Right lobe of liver (tissue), 6 donors: ENCODE measurements around the gene YWHAH. TPM values are rescaled to one million over a fixed set of nuclear protein-coding genes. Genes with fewer than 3 reads are reported as not detected.

Source experiments
- ATAC-seq, 4 donors: fragments of 200-7000 bp; cut with Tn5 transposase; one replicate each; pipeline ENCODE4 v1.9.1; 2020; ENCODE audit warnings: mild to moderate bottlenecking in 4 of 4, moderate library complexity in 4 of 4
- DNase-seq, 3 donors: peaks; one replicate each; pipeline ENCODE4 v3.0.0-alpha.2; 2020
- H3K27ac ChIP-seq, 3 donors: fragments of 200-600 bp; one replicate each; pipeline ENCODE4 v1.8.0; 2022
- H3K27me3 ChIP-seq, 2 donors: fragments of 200-600 bp; one replicate each; pipeline ENCODE4 v1.8.0; 2022
- H3K36me3 ChIP-seq, 4 donors: fragments of 200-600 bp; sonication (generic) in 1 of 4; one replicate each; pipeline versions ENCODE4 v1.5.1 to v1.8.0; 2017 to 2022; ENCODE audit warnings: control low read depth in 1 of 4
- H3K4me1 ChIP-seq, 4 donors: fragments of 200-600 bp; sonication (generic) in 1 of 4; one replicate each; pipeline versions ENCODE4 v1.5.1 to v1.8.0; 2017 to 2022; ENCODE audit warnings: control low read depth in 1 of 4
- H3K4me3 ChIP-seq, 3 donors: fragments of 200-600 bp; one replicate each; pipeline ENCODE4 v1.8.0; 2022
- H3K9me3 ChIP-seq, 4 donors: fragments of 200-600 bp; sonication (generic) in 1 of 4; one replicate each; pipeline versions ENCODE4 v1.5.1 to v1.8.0; 2017 to 2022; ENCODE audit warnings: control low read depth in 1 of 4
- CTCF ChIP-seq, 4 donors: fragments of 200-600 bp in 3 of 4; fragments of 450-650 bp in 1 of 4; IDR thresholded peaks; one replicate each; pipeline versions ENCODE4 v1.5.1 to v1.8.0; 2016 to 2022; ENCODE audit warnings: antibody characterized with exemption in 4 of 4, mild to moderate bottlenecking in 2 of 4
- POLR2A ChIP-seq: fragments of 450-650 bp; IDR thresholded peaks from one replicate; pipeline ENCODE4 v1.6.1; 2017; ENCODE audit warnings: antibody characterized with exemption, mild to moderate bottlenecking
- WGBS: methylation state at CpG from one replicate; pipeline ENCODE4 v1.1.6; 2018; ENCODE audit warnings: low coverage, low lambda C conversion rate; ENCODE audit not compliant: insufficient coverage; ENCODE audit errors: missing lambda C conversion rate; 5-methylcytosine and 5-hydroxymethylcytosine counted together
- intact Hi-C, 2 donors: fragments of 100-400 bp; cut with DNase I; formaldehyde crosslinking; loops; one replicate each; pipeline versions ENCODE4 v1.11.2 to v1.14.1; 2022
- total RNA-seq, 6 experiments: library from RNA; depleted of rRNA in 2 of 6; stranded (reverse); fragments of >200 nt in 2 of 6; fragmentation: NEBNext Ultra II Directional in 3 of 6; extraction: Animal tissue kit (Norgen Biotek cat#: 25700) in 3 of 6; gene quantifications; one replicate each; pipeline versions ENCODE4 v1.1.0 to v1.2.4, GENCODE V29; 2016 to 2023
- donor health status: DM: no; HTN: yes; CAD: no.
- donor health status: DM: no; HTN: no; CAD: no.
- donor health status: DM: no; HTN: no; CAD: no.
- donor health status: DM: no; HTN: yes; CAD: no.
- donor health status: DM: no; HTN: yes; CAD: no.

Gene YWHAH
- total RNA-seq, 6 experiments from 2014 or later, result 35.8 to 97.5 (median 59.1) TPM

- no peaks in the 10 kb centered on the region for H3K9me3 ChIP-seq
- ATAC-seq, result no peak
- peak overlapping the region; percentile 61 to 96 (median 65) for H3K27ac ChIP-seq
- 96% methylated on average over 2 of the region's 15 CpGs for WGBS
- peaks cover 0 to 3% (median 0%) of the 10 kb centered on the region in 4 donors for H3K36me3 ChIP-seq
- TF ChIP-seq CTCF (IDR thresholded peaks at IDR 0.05), result no peak
- no peak for TF ChIP-seq POLR2A
- H3K4me3 ChIP-seq, result peak overlapping the region; percentile 48 to 99 (median 53)
- peak in 1 of 3 donors; percentile 53 for DNase-seq
- H3K27me3 ChIP-seq, result no peaks in the 10 kb centered on the region
- intact Hi-C loops, result no loop called here
- H3K4me1 ChIP-seq, result peaks cover 0 to 7% (median 0%) of the 10 kb centered on the region in 4 donors
Measured at GRCh38 chr22:31943206-31943977, 943 bp upstream of the YWHAH start.

GRCh38 chr22:31944700-31945442 is 536 bp downstream of the YWHAH start:
- peak overlapping the region; percentile 90 to 96 (median 93) for H3K27ac ChIP-seq
- H3K9me3 ChIP-seq, result no peaks in the 10 kb centered on the region
- intact Hi-C loops, result no loop called here
- peaks cover 0 to 7% (median 0%) of the 10 kb centered on the region in 4 donors for H3K4me1 ChIP-seq
- TF ChIP-seq CTCF (IDR thresholded peaks at IDR 0.05) (no peak), POLR2A (peak; percentile 68)
- WGBS, result 0% methylated on average over 17 of the region's 76 CpGs
- DNase-seq (peak in 2 of 3 donors; percentile 71 to 72), ATAC-seq (peak; percentile 39 to 47 (median 42))
- H3K36me3 ChIP-seq, result peaks cover 0 to 3% (median 0%) of the 10 kb centered on the region in 4 donors
- H3K27me3 ChIP-seq, result no peaks in the 10 kb centered on the region
- peak overlapping the region; percentile 78 to 99 (median 81) for H3K4me3 ChIP-seq

- intact Hi-C loops, result no loop called here
- TF ChIP-seq POLR2A (no peak), CTCF (IDR thresholded peaks at IDR 0.05) (no peak)
- H3K4me1 ChIP-seq, result peaks cover 0 to 7% (median 0%) of the 10 kb centered on the region in 4 donors
- no peaks in the 10 kb centered on the region for H3K27me3 ChIP-seq
- H3K27ac ChIP-seq, result peak overlapping the region; percentile 90 to 96 (median 93)
- peaks cover 0 to 3% (median 1%) of the 10 kb centered on the region in 4 donors for H3K36me3 ChIP-seq
- no peak for ATAC-seq
- no peak for DNase-seq
- peak overlapping the region; percentile 78 to 99 (median 81) for H3K4me3 ChIP-seq
- WGBS, result 15% methylated on average over 13 of the region's 15 CpGs
- no peaks in the 10 kb centered on the region for H3K9me3 ChIP-seq
Measured at GRCh38 chr22:31945443-31945855, 1.1 kb downstream of the YWHAH start.

- Histone ChIP-seq H3K27ac (peak overlapping the region; percentile 90 to 96 (median 93)), H3K9me3 (no peaks in the 10 kb centered on the region), H3K4me1 (peaks cover 0 to 7% (median 0%) of the 10 kb centered on the region in 4 donors), H3K27me3 (no peaks in the 10 kb centered on the region), H3K4me3 (peak overlapping the region; percentile 78 to 99 (median 81)), H3K36me3 (peaks cover 0 to 6% (median 1%) of the 10 kb centered on the region in 4 donors)
- no peak for ATAC-seq
- WGBS, result 30% methylated on average over 7 of the region's 8 CpGs
- TF ChIP-seq CTCF (IDR thresholded peaks at IDR 0.05), result no peak
- no peak for TF ChIP-seq POLR2A
- intact Hi-C loops, result no loop called here
- no peak for DNase-seq
Measured at GRCh38 chr22:31945971-31946680, 1.8 kb downstream of the YWHAH start.
